Hematopoietic multipotent progenitor cell treated with erythropoietin and hydrocortisone succinate and interleukin-3 and kit ligand, for 17 days (in vitro differentiated cells): ENCODE data around the gene SHFL.

Experiments
- DNase-seq: peaks from one replicate; pipeline ENCODE4 v3.0.0-alpha.2; 2015; ENCODE audit warnings: low spot score

Gene SHFL

DNA sequence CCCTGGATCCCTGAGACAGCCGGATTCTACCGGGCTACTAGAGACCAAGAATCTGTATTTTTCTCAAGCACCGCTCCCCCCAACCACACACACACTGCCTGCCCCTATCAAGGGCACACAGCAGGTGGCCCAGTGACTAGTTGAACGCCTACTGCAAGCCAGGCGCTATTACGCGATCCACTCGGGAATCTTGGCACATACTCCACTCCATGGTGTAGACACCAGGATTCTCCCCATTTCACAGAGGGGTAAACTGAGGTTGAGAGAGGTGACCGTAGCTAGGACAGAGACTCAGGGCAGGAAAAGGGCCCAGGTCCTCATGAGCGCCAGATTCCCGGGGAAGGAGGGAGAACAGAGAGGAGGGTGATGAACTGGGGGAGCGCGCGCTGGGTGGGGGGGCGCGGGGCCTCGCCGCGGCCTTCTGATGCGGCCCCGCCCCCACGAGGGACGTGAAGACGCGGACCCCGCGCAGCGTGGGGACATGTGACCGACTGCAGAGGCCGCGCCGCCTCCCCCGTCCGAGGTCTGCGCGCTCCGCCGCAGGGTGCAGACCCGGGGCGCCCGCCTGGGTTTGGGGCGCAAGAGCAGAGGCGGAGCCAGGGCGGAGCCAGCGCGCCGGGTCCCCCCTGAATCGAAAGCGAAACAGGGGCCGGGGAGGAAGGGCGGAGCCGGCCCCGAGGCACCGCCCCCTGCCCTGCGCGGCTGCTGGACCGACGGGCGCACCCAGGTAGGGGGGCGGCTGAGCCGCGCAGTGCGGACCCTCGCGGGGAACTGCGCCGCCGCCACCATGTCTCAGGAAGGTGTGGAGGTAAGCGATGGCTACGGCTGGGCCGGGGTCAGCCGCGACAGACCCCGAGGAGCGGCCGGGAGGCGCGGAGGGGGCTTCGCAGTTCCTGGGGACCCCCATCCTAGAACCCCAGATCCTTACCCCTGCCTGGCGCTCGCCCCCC lies at the start of gene SHFL:
SHFL (plus strand) TSS at position 677 of the 950 bp plus-strand sequence; CDS start at position 788, 111 bp downstream.
- DNase-seq = peak; percentile 78

- no peak for DNase-seq
Observed at GRCh38 chr19:10036601-10037071, 49.5 kb upstream of the SHFL start.

DNA sequence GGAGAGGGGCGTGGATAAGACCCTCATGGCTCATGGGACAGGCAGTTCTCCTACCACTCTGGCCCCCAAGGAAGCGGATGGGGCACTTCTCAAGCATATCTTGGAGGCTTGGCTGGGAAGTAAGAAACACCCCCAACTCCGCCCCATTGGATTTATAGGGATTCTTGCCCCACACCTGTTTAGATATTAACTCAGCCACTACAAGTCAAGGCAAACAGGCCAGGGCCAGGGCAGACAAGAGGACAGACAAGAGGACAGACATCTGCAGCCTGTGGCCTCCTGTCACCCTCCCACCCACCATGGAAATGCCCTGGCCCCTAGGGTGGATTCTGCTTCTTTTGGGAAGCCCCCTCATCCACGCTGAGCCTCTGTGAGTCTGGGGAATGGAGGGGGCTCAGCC lies 48.8 kb upstream of the SHFL start:
- DNase-seq = no peak

GRCh38 chr19:10037809-10038208 lies 48.3 kb upstream of the SHFL start:
- no peak for DNase-seq

DNA sequence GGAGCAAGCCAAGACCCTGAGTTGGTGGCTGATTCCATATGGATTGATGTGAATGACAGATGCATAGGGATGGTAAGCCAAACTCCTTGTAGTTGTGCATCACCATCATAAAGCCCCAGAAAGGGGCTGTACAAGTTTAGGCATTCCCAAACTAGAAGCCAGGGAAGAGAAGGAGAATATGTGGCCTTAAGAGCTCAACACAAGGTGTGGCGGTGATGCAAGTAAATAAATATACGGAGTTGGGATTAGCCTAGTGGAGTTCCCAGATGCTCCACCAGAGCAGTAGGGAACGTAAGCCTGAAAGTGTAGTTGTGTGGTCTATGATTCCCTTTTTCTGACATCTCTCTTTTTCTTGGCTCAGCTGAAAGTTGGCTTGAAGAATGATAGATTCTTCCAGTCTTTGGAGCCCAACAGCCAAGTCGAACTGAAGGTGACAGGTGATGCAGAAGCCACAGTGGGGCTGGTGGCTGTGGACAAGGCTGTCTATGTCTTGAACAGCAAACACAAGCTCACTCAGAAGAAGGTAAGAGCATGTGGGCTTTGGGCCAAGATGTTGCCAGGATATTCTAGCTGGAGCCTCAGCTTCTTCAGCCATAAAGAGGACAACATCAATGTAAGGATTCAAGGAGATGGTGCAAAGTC lies 42.7 kb upstream of the SHFL start:
- DNase-seq = no peak

- no peak for DNase-seq
Observed at GRCh38 chr19:10044390-10044789, 41.7 kb upstream of the SHFL start.

- DNase-seq = no peak
Observed at GRCh38 chr19:10045371-10045770, 40.7 kb upstream of the SHFL start.

GRCh38 chr19:10049626-10050025 lies 36.5 kb upstream of the SHFL start:
- DNase-seq = no peak

DNA sequence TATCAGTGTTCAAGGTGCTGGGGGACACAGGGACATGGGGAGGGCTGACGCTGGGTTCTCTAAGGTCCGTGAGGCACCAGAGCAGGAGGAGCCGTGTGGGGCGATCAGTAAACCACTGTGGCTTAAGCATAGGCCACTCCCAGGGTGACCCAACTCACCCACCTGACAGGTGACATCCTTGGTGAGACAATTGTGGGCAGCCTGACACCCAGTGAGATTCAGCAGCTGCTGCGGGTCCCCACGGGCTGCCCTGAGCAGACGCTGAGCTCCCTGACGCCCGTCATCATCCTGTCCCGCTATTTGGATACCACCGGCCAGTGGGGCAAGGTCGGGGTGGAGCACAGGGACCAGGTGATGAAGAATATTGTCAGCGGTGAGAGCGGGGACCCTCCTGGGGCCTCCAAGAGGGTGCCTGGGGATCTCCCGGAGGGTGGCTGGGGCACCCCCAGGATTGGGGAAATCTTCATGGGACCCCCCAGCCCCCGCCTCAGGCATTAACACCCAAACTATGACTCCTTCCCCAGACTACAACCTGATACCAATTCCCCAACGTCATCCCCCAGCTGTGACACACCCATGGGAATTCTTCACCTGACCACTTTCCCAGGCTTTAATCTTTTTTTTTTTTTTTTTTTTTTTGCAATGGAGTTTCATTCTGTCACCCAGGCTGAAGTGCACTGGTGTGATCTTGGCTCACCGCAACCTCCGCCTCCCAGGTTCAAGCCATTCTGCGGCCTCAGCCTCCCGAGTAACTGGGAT lies 33.3 kb upstream of the SHFL start:
- no peak for DNase-seq

DNA sequence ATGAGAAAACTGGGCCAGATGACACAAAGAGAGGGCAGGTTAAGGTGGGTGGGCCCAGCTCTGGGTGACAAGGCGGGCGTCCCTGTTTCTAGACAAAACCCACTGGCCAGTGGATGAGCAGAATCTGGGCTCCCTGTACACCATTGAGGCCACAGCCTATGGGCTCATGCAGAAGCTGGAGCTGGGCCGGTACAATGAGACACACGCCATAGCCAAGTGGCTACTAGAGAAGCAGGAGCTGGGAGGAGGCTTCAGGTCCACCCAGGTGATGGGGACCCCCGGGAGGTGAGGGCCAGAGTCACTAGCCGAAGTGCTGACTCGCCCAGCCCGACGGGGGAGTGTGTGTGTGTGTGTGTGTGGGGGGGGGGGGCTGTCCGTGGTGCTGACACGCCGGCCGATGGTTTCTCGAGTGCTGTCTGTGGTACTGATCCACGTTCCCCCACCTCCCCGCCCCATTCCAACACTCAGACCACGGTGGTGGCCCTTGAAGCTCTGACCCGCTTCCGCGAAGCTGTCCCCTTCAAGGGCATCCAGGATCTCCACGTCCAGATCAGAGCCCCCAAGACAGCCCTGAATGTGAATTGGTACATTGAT lies 24.3 kb upstream of the SHFL start:
- no peak for DNase-seq

DNA sequence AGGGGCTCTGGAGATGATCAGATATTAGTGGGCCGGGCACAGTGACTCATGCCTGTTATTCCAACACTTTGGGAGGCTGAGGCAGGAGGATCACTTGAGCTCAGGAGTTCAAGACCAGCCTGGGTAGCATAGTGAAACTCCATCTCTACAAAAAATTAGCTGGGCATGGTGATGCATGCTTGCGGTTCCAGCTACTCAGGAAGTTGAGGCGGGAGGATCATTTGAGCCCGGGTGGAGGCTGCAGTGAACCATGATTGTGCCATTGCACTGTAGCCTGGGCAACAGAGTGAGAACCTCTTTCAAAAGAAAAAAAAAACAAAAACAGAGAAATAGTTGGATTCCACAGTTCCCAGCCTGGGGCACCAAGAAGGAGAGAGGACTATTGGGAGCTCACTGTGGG lies 17.9 kb upstream of the SHFL start:
- no peak for DNase-seq

GRCh38 chr19:10069046-10069445 lies 17.1 kb upstream of the SHFL start:
- no peak for DNase-seq

DNA sequence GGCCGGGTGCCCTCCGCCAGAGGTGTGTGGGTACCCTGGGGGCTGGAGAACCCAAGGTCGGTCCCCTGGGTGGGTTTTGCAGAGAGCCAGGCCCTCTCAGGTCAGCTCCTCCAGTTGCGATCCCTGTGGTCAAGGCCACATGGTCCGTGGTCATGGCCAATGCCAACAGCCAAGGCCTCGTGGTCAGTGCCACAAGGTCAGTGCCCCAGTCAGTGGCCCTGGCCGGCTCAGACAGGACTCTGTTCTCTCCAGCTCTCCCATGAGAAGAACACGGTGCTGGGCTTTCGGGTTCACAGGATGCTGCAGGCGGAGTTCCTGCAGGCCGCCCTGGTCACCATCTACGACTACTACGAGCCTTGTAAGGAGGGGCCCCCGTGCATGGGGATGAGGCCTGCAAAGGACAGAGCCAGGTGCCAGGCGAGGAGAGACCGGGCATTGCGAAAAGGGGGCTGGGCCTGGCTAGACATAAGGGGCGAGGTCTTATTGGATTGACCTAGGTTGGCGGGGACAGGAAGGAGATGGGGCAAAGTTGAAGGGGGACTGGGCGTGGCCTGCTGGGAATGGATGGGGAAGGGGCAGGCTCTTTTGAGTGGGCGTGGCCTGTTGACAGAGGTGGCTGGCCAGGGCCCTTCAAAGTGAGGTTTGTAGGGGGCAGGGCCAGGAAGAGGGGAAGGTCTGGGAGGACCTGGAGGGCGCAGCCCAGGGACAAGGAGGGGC lies 15.2 kb upstream of the SHFL start:
- no peak for DNase-seq

DNA sequence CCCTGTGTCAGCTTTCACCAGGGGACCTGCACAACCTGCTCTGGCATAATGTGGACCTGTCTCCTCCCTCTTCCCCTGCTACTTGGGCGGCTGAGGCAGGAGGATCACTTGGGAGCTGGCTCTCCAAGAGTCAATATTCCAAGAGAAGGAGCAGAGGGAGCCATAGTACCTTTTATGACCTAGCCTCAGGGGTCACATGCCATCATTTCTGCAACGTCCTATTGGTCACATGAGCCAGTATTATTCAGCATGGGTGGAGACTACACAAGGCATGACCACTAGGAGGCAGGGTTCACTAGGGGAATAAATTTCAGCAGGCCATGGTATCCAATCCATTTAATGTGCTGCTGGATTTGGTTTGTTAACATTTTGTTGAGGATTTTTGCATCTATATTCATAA lies 12.0 kb upstream of the SHFL start:
- peak; percentile 37 for DNase-seq

DNA sequence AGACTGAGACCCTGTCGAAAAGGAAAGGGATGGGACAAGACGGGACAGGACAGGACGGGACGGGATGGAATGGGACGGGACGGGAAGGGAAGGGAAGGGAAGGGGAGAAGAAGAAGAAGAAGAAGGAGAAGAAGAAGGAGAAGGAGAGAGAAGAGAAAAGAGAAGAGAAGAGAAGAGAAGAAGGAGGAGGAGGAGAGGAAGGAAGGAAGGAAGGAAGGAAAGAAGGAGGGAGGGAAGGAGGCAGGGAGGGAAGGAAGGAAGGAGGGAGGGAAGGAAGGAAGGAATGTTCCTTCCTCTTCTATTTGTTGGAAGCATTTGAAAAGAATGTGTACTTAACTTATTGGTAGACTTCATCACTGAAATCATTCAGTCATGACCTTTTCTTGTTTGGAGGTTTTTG lies 9.6 kb upstream of the SHFL start:
- no peak for DNase-seq

GRCh38 chr19:10078329-10078728 lies 7.8 kb upstream of the SHFL start:
- DNase-seq = no peak

GRCh38 chr19:10079031-10079453 lies 7.1 kb upstream of the SHFL start:
- DNase-seq = no peak

DNA sequence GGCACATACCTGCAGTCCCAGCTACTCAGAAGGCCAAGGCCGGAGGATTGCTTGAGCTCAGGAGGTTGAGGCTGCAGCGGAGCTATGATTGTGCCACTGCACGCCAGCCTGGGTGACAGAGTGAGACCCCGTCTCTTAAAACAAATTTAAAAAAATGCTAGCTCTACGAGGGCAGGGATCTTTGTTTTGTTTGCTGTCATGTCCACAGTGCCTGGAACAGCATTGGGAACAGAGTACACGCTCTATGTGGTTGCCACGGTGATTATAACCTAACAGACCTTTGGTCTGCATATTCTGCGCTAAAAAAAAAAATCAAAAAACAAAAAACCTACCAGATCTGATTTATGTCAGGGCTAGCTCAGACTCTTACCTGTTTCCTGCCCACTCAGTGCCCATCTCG lies 2.2 kb upstream of the SHFL start:
- DNase-seq = no peak

DNA sequence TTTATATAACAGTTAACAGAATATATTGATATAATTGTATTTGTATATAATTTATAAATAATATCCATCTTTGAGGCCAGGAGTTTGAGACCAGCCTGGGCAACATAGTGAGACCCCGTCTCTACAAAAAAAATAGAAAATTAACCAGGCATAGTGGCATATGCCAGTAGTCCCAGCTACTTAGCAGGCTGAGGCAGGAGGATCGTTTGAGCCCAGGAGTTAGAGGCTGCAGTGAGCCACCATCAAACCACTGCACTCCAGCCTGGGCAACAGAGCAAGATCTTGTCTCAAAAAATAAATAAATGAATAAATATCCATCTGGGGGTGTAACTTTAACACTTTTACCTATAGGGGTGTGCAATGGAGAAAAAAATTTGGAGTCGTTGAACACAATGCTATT lies 1.3 kb upstream of the SHFL start:
- DNase-seq = no peak

- no peak for DNase-seq
Observed at GRCh38 chr19:10086591-10087192, 575 bp downstream of the SHFL start.
